ENCODE data around the gene PDPN.

PDPN gene

DNA sequence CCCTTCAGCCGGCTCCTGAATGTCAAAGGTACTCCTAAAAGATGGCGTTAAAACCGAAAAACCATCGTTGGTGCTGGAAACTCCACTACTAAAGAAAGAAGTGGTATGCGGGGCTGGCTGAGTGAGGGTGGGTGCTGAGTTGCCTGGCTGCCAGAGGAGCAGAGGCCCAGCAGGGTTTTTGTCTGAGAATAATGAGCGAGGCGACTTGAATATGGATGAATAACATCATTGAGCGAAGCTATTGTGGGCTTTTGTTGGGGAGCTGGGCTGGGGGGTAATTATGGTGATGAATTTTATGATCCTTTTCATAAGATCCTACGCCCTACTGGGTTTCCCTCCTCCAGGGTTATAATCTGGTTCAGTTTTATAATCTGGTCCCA, 2.0 kb downstream of the PDPN start:
- ATAC-seq, result no peak
- TF ChIP-seq ZC3H10 (CRISPR knock-in tag; IDR thresholded peaks at IDR 0.05) (no peak), ISL1 (CRISPR knock-in tag; IDR thresholded peaks at IDR 0.05) (no peak), ZNF8 (CRISPR knock-in tag; IDR thresholded peaks at IDR 0.05) (no peak), TOX (CRISPR knock-in tag; IDR thresholded peaks at IDR 0.05; ENCODE audit: borderline replicate concordance) (no peak), ZNF565 (CRISPR knock-in tag; conservative IDR thresholded peaks at IDR 0.05; ENCODE audit: low read depth) (no peak), BACH2 (CRISPR knock-in tag; IDR thresholded peaks at IDR 0.05; ENCODE audit: borderline replicate concordance) (no peak), GLIS3 (CRISPR knock-in tag; IDR thresholded peaks at IDR 0.05) (no peak), ARNTL (CRISPR knock-in tag; IDR thresholded peaks at IDR 0.05; ENCODE audit: borderline replicate concordance, low read depth) (no peak), CSDC2 (CRISPR knock-in tag; IDR thresholded peaks at IDR 0.05) (no peak), PPARA (CRISPR knock-in tag; IDR thresholded peaks at IDR 0.05; ENCODE audit: borderline replicate concordance) (no peak), TCF4 (CRISPR knock-in tag; IDR thresholded peaks at IDR 0.05; ENCODE audit: borderline replicate concordance) (no peak), ZNF70 (CRISPR knock-in tag; IDR thresholded peaks at IDR 0.05) (no peak), SNAI2 (CRISPR knock-in tag; IDR thresholded peaks at IDR 0.05) (no peak), ESRRG (CRISPR knock-in tag; IDR thresholded peaks at IDR 0.05) (no peak)
- TF ChIP-seq, protein P1, sequence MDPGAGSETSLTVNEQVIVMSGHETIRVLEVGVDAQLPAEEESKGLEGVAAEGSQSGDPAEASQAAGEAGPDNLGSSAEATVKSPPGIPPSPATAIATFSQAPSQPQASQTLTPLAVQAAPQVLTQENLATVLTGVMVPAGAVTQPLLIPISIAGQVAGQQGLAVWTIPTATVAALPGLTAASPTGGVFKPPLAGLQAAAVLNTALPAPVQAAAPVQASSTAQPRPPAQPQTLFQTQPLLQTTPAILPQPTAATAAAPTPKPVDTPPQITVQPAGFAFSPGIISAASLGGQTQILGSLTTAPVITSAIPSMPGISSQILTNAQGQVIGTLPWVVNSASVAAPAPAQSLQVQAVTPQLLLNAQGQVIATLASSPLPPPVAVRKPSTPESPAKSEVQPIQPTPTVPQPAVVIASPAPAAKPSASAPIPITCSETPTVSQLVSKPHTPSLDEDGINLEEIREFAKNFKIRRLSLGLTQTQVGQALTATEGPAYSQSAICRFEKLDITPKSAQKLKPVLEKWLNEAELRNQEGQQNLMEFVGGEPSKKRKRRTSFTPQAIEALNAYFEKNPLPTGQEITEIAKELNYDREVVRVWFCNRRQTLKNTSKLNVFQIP (CRISPR knock-in tag; IDR thresholded peaks at IDR 0.05; ENCODE audit: borderline replicate concordance, low read depth), result no peak
- TF ChIP-seq, protein P2, sequence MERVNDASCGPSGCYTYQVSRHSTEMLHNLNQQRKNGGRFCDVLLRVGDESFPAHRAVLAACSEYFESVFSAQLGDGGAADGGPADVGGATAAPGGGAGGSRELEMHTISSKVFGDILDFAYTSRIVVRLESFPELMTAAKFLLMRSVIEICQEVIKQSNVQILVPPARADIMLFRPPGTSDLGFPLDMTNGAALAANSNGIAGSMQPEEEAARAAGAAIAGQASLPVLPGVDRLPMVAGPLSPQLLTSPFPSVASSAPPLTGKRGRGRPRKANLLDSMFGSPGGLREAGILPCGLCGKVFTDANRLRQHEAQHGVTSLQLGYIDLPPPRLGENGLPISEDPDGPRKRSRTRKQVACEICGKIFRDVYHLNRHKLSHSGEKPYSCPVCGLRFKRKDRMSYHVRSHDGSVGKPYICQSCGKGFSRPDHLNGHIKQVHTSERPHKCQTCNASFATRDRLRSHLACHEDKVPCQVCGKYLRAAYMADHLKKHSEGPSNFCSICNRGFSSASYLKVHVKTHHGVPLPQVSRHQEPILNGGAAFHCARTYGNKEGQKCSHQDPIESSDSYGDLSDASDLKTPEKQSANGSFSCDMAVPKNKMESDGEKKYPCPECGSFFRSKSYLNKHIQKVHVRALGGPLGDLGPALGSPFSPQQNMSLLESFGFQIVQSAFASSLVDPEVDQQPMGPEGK (CRISPR knock-in tag; IDR thresholded peaks at IDR 0.05; ENCODE audit: borderline replicate concordance), result no peak
- TF ChIP-seq, protein P3, sequence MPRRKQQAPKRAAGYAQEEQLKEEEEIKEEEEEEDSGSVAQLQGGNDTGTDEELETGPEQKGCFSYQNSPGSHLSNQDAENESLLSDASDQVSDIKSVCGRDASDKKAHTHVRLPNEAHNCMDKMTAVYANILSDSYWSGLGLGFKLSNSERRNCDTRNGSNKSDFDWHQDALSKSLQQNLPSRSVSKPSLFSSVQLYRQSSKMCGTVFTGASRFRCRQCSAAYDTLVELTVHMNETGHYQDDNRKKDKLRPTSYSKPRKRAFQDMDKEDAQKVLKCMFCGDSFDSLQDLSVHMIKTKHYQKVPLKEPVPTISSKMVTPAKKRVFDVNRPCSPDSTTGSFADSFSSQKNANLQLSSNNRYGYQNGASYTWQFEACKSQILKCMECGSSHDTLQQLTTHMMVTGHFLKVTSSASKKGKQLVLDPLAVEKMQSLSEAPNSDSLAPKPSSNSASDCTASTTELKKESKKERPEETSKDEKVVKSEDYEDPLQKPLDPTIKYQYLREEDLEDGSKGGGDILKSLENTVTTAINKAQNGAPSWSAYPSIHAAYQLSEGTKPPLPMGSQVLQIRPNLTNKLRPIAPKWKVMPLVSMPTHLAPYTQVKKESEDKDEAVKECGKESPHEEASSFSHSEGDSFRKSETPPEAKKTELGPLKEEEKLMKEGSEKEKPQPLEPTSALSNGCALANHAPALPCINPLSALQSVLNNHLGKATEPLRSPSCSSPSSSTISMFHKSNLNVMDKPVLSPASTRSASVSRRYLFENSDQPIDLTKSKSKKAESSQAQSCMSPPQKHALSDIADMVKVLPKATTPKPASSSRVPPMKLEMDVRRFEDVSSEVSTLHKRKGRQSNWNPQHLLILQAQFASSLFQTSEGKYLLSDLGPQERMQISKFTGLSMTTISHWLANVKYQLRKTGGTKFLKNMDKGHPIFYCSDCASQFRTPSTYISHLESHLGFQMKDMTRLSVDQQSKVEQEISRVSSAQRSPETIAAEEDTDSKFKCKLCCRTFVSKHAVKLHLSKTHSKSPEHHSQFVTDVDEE (CRISPR knock-in tag; IDR thresholded peaks at IDR 0.05), result no peak
- TF ChIP-seq, protein P4, sequence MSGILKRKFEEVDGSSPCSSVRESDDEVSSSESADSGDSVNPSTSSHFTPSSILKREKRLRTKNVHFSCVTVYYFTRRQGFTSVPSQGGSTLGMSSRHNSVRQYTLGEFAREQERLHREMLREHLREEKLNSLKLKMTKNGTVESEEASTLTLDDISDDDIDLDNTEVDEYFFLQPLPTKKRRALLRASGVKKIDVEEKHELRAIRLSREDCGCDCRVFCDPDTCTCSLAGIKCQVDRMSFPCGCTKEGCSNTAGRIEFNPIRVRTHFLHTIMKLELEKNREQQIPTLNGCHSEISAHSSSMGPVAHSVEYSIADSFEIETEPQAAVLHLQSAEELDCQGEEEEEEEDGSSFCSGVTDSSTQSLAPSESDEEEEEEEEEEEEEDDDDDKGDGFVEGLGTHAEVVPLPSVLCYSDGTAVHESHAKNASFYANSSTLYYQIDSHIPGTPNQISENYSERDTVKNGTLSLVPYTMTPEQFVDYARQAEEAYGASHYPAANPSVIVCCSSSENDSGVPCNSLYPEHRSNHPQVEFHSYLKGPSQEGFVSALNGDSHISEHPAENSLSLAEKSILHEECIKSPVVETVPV (CRISPR knock-in tag; IDR thresholded peaks at IDR 0.05), result no peak
- TF ChIP-seq, protein P5, sequence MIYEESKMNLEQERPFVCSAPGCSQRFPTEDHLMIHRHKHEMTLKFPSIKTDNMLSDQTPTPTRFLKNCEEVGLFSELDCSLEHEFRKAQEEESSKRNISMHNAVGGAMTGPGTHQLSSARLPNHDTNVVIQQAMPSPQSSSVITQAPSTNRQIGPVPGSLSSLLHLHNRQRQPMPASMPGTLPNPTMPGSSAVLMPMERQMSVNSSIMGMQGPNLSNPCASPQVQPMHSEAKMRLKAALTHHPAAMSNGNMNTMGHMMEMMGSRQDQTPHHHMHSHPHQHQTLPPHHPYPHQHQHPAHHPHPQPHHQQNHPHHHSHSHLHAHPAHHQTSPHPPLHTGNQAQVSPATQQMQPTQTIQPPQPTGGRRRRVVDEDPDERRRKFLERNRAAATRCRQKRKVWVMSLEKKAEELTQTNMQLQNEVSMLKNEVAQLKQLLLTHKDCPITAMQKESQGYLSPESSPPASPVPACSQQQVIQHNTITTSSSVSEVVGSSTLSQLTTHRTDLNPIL (CRISPR knock-in tag; IDR thresholded peaks at IDR 0.05; ENCODE audit: low read depth), result no peak

DNA sequence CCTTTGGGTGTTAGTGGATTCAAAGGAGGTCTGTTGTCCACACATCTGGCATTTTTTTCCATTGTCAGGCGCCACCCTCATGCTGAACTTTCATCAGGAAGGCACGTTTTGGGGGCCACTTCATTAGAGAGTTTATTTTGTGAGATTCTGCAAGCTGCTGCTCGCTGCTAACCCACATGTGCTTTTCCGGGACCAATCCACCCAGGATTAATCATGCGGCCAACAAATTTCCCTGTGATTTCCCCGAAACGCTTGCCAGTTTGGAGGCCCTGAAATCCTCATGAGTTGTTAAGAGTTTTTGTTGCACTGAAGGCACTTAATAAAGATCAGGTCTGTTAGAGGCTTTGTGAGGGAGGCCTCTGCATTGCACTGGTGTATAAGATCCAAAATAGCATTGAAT, 2.4 kb downstream of the PDPN start:
- ATAC-seq, result no peak
- TF ChIP-seq ZFP30 (CRISPR knock-in tag; IDR thresholded peaks at IDR 0.05) (no peak), ZNF70 (CRISPR knock-in tag; IDR thresholded peaks at IDR 0.05) (no peak), TOX (CRISPR knock-in tag; IDR thresholded peaks at IDR 0.05; ENCODE audit: borderline replicate concordance) (no peak), ESRRG (CRISPR knock-in tag; IDR thresholded peaks at IDR 0.05) (no peak), ZC3H10 (CRISPR knock-in tag; IDR thresholded peaks at IDR 0.05) (no peak), ZFP3 (CRISPR knock-in tag; IDR thresholded peaks at IDR 0.05) (no peak), RARB (CRISPR knock-in tag; IDR thresholded peaks at IDR 0.05) (no peak), OSR1 (CRISPR knock-in tag; IDR thresholded peaks at IDR 0.05) (no peak), GLIS3 (CRISPR knock-in tag; IDR thresholded peaks at IDR 0.05) (no peak), ZNF8 (CRISPR knock-in tag; IDR thresholded peaks at IDR 0.05) (no peak), ISL1 (CRISPR knock-in tag; IDR thresholded peaks at IDR 0.05) (no peak), PPARA (CRISPR knock-in tag; IDR thresholded peaks at IDR 0.05; ENCODE audit: borderline replicate concordance) (no peak), ARNTL (CRISPR knock-in tag; IDR thresholded peaks at IDR 0.05; ENCODE audit: borderline replicate concordance, low read depth) (no peak), BACH2 (CRISPR knock-in tag; IDR thresholded peaks at IDR 0.05; ENCODE audit: borderline replicate concordance) (no peak), ZNF565 (CRISPR knock-in tag; conservative IDR thresholded peaks at IDR 0.05; ENCODE audit: low read depth) (no peak), TCF4 (CRISPR knock-in tag; IDR thresholded peaks at IDR 0.05; ENCODE audit: borderline replicate concordance) (no peak)
- TF ChIP-seq, protein P1 (CRISPR knock-in tag; IDR thresholded peaks at IDR 0.05; ENCODE audit: borderline replicate concordance, low read depth), result no peak
- TF ChIP-seq, protein P3 (CRISPR knock-in tag; IDR thresholded peaks at IDR 0.05), result no peak
- TF ChIP-seq, protein P4 (CRISPR knock-in tag; IDR thresholded peaks at IDR 0.05), result no peak

All from SK-N-SH treated with all-trans-retinoic acid at 6 μM for 48 hours (cell line).